Rectal smooth muscle tissue (tissue), 1 donor: ENCODE data around the gene PERCC1.
A peak's percentile ranks its signal among the peaks of the same experiment; 100 is the strongest.

ENCODE experiments used
- H3K27ac ChIP-seq: one replicate; pipeline ENCODE4 v1.7.0; 2013; ENCODE audit warnings: low read depth, low read length, inconsistent platforms
- H3K27me3 ChIP-seq: one replicate; pipeline ENCODE4 v1.7.0; 2013; ENCODE audit warnings: low read length; ENCODE audit not compliant: control insufficient read depth, insufficient read depth
- H3K36me3 ChIP-seq: one replicate; pipeline ENCODE4 v1.7.0; 2013; ENCODE audit warnings: low read length; ENCODE audit not compliant: control insufficient read depth, insufficient read depth
- H3K4me1 ChIP-seq: one replicate; pipeline ENCODE4 v1.7.0; 2013; ENCODE audit warnings: low read length; ENCODE audit not compliant: control insufficient read depth, insufficient read depth
- H3K4me3 ChIP-seq: one replicate; pipeline ENCODE4 v1.7.0; 2013; ENCODE audit warnings: low read length
- H3K9ac ChIP-seq: one replicate; pipeline ENCODE4 v1.7.0; 2013; ENCODE audit warnings: low read length

The PERCC1 gene

GRCh38 chr16:1450218-1450617 is 19.3 kb downstream of the PERCC1 start:
- peaks cover 25% of the 10 kb centered on the region for H3K36me3 ChIP-seq

GRCh38 chr16:1450841-1451240 is 20.0 kb downstream of the PERCC1 start:
- Histone ChIP-seq H3K27ac (no peak overlapping the region), H3K4me1 (no peaks in the 10 kb centered on the region), H3K27me3 (no peaks in the 10 kb centered on the region), H3K9ac (no peak overlapping the region), H3K4me3 (no peak overlapping the region), H3K36me3 (peaks cover 23% of the 10 kb centered on the region)

More at GRCh38 chr16:1450218-1450617, 19.3 kb downstream of the PERCC1 start:
- no peaks in the 10 kb centered on the region for H3K27me3 ChIP-seq
- H3K4me1 ChIP-seq: no peaks in the 10 kb centered on the region
- H3K27ac ChIP-seq: no peak overlapping the region
- H3K4me3 ChIP-seq: no peak overlapping the region
- H3K9ac ChIP-seq: no peak overlapping the region

GRCh38 chr16:1451702-1452392 is 21.0 kb downstream of the PERCC1 start:
- Histone ChIP-seq H3K4me3 (no peak overlapping the region), H3K27ac (no peak overlapping the region), H3K27me3 (no peaks in the 10 kb centered on the region), H3K36me3 (peaks cover 22% of the 10 kb centered on the region), H3K4me1 (no peaks in the 10 kb centered on the region), H3K9ac (no peak overlapping the region)

- no peak overlapping the region for H3K4me3 ChIP-seq
- H3K36me3 ChIP-seq: peaks cover 23% of the 10 kb centered on the region
- no peaks in the 10 kb centered on the region for H3K4me1 ChIP-seq
- H3K27me3 ChIP-seq: no peaks in the 10 kb centered on the region
- no peak overlapping the region for H3K9ac ChIP-seq
- no peak overlapping the region for H3K27ac ChIP-seq
Observed at GRCh38 chr16:1452530-1452929, 21.7 kb downstream of the PERCC1 start.

- no peak overlapping the region for H3K27ac ChIP-seq
- H3K27me3 ChIP-seq: no peaks in the 10 kb centered on the region
- H3K4me1 ChIP-seq: no peaks in the 10 kb centered on the region
- H3K36me3 ChIP-seq: peaks cover 21% of the 10 kb centered on the region
- no peak overlapping the region for H3K4me3 ChIP-seq
- no peak overlapping the region for H3K9ac ChIP-seq
Observed at GRCh38 chr16:1453316-1453715, 22.4 kb downstream of the PERCC1 start.

- no peak overlapping the region for H3K9ac ChIP-seq
- H3K27me3 ChIP-seq: no peaks in the 10 kb centered on the region
- H3K36me3 ChIP-seq: peaks cover 21% of the 10 kb centered on the region
- no peak overlapping the region for H3K27ac ChIP-seq
- H3K4me3 ChIP-seq: no peak overlapping the region
- H3K4me1 ChIP-seq: no peaks in the 10 kb centered on the region
Observed at GRCh38 chr16:1454561-1454960, 23.7 kb downstream of the PERCC1 start.

GRCh38 chr16:1455190-1456171 is 24.6 kb downstream of the PERCC1 start:
- no peaks in the 10 kb centered on the region for H3K27me3 ChIP-seq
- H3K4me1 ChIP-seq: peaks cover 3% of the 10 kb centered on the region
- H3K4me3 ChIP-seq: no peak overlapping the region
- peaks cover 22% of the 10 kb centered on the region for H3K36me3 ChIP-seq
- H3K9ac ChIP-seq: no peak overlapping the region
- H3K27ac ChIP-seq: no peak overlapping the region

- H3K27me3 ChIP-seq: no peaks in the 10 kb centered on the region
- no peak overlapping the region for H3K9ac ChIP-seq
- peaks cover 21% of the 10 kb centered on the region for H3K36me3 ChIP-seq
- H3K4me1 ChIP-seq: peaks cover 7% of the 10 kb centered on the region
- no peak overlapping the region for H3K4me3 ChIP-seq
- no peak overlapping the region for H3K27ac ChIP-seq
Observed at GRCh38 chr16:1456951-1457350, 26.1 kb downstream of the PERCC1 start.

GRCh38 chr16:1457489-1458245 is 26.8 kb downstream of the PERCC1 start:
- H3K36me3 ChIP-seq: peaks cover 21% of the 10 kb centered on the region
- no peak overlapping the region for H3K9ac ChIP-seq
- no peaks in the 10 kb centered on the region for H3K27me3 ChIP-seq
- H3K4me1 ChIP-seq: peaks cover 7% of the 10 kb centered on the region
- no peak overlapping the region for H3K27ac ChIP-seq
- H3K4me3 ChIP-seq: no peak overlapping the region

GRCh38 chr16:1458336-1458976 is 27.6 kb downstream of the PERCC1 start:
- Histone ChIP-seq H3K36me3 (peaks cover 21% of the 10 kb centered on the region), H3K9ac (no peak overlapping the region), H3K4me3 (no peak overlapping the region), H3K27ac (no peak overlapping the region), H3K27me3 (no peaks in the 10 kb centered on the region), H3K4me1 (peaks cover 7% of the 10 kb centered on the region)

- Histone ChIP-seq H3K27ac (no peak overlapping the region), H3K4me3 (no peak overlapping the region), H3K9ac (no peak overlapping the region), H3K27me3 (no peaks in the 10 kb centered on the region), H3K4me1 (peaks cover 7% of the 10 kb centered on the region), H3K36me3 (peaks cover 18% of the 10 kb centered on the region)
Observed at GRCh38 chr16:1458977-1459341, 28.1 kb downstream of the PERCC1 start.

GRCh38 chr16:1459967-1460366 is 29.1 kb downstream of the PERCC1 start:
- H3K27ac ChIP-seq: peak overlapping the region; percentile 84
- H3K4me1 ChIP-seq: peaks cover 7% of the 10 kb centered on the region
- H3K27me3 ChIP-seq: no peaks in the 10 kb centered on the region
- H3K9ac ChIP-seq: no peak overlapping the region
- H3K4me3 ChIP-seq: no peak overlapping the region
- H3K36me3 ChIP-seq: peaks cover 16% of the 10 kb centered on the region
